ENCODE data around the gene KRT78.
"Not testable (repeated sequence)": the region's sequence is repeated elsewhere in the genome, so short reads cannot be mapped to it uniquely, and the experiment has no call there.

KRT78 gene

DNA sequence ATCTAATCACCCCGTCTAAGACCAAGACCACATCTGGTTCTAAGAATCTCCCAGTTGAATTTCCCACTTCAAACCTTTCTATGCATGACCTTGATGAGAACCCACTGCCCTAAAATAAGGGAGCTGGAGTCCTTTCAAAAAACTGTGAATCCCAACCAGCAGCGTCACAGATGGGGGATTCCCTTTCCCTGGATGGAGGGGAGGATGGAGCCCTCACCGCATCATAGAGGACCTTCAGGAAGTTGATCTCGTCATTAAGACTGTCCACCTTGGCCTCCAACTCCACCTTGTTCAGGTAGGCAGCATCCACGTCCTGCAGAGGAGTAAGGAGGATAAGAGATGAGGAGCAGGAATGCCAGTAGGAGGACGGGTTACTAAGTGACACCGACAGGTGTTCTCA lies 39.6 kb downstream of the KRT78 start:
- DNase-seq = no peak

DNA sequence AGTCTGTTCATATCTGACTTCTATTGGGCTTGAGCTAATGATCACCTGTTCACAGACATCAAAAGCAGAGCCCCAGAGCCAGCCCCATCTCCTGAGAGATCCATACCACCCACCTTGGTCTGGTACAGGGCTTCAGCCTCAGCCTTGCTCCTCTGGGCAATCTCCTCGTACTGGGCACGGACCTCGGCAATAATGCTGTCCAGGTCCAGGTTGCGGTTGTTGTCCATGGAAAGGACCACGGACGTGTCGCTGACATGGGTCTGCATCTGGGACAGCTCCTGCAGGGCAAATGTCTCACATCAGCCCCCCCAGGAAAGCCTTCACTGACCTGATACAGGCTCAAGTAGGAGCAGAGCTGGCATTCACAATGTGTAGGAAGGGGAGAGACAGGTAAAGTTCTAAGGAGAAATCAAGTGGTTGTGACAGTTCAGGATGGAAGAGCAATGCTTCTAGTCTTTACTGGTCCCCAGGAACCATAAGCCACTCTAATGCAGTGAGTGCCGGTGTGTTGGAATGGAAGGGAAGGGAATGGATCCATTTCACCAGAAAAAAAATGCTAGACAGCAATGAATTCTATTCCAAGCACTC lies 40.1 kb downstream of the KRT78 start:
- DNase-seq = no peak

DNA sequence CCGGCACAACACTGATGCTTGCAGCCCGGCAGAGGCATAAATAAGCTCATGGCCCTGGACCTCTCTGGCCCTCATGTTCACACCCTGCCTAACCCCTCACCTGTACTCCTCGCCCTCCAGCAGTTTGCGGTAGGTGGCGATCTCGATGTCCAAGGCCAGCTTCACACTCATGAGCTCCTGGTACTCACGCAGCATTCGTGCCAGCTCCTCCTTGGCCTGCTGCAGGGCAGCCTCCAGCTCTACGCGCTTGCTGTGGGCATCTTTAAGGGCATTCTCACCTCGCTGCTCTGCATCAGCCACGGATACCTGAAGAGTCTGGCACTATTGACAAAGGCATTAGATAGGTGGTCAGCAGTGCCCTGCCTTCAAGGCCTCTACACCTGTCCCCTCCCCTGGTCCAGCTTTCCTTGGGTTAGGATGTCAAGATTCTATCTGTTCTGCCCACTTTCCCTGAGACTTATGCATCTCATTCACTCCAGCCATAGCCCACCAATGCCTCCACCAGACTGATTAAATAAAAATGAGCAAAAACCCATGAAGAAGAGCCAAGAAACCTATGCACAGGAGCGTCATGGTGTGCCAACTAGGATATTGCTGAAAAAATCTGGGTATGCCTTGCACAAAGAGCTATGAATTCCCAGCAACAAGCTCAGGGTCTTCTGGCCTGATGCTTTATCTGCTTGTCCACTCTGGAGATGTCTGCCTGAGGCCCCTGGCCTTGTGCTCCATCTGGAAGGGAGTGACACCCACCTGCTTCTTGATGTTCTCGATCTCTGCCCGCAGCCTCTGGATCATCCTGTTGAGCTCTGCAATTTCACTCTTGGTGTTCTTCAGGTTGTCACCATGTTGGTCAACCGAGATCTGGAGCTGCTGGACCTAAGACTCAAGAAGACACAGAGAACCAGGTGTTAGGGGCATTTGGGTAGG lies 41.0 kb downstream of the KRT78 start:
- DNase-seq = no peak

DNA sequence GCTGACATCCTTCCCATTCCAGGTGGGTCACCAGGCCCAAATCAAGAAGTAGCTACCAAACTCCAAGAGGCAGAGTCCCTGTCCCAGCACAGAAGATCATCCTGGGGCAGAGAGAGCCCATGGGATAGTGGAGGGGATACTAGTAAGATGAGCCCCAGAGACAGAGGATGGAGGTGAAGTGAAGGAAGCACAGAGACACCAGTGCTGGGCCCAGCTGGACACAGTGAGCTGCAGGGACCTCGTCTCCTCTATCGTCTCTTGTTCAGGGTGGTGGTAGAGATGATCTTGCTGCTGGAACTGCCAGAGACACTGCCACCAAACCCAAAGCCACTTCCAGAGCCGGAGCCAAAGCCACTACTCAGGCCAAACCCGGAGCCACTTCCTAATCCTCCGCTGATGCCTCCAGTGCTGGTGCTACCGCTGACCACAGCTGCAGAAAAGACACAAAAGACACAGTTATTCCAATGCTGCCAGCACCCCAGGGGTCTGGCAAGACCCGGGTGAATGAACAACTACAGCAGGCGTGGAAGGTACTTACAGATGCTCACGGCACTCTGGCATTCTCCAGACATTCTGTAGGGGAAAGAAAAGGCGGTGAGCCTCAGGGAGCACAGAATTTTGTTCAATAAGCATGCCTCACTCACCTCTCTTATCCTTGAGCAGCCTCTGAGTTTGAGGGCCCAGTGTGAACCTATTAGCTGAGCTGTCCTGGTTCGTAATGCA lies 41.8 kb downstream of the KRT78 start:
- DNase-seq = no peak

DNA sequence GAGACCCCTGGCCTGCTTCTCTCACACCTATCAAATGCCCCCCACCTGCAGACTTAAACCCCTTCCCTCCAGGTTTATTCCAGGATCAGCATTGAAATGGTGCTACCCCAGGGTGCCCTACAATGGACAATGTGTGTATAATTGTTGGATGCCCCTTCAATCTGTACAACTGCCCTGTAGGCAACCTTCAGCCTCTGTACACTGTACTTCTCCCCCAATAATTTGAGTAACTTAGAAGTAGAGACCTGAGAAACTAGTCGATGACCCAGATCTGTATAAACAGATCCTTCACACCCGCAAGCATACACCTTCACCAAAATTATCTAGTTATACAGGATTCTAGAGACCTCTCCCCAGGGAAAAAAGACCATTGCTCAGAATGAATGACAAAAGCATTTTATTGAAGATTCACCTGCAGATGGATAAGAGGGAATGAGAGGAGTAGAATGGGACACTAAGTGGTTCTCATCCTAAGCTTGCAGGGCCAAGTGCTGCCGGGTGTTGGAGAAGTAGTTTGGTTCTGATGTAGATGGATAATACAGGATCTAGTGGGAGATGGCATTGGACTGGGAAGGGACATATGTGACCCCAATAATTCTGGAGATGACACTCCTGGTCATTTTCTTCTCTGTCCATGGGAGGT lies 42.5 kb downstream of the KRT78 start:
- DNase-seq = no peak

DNA sequence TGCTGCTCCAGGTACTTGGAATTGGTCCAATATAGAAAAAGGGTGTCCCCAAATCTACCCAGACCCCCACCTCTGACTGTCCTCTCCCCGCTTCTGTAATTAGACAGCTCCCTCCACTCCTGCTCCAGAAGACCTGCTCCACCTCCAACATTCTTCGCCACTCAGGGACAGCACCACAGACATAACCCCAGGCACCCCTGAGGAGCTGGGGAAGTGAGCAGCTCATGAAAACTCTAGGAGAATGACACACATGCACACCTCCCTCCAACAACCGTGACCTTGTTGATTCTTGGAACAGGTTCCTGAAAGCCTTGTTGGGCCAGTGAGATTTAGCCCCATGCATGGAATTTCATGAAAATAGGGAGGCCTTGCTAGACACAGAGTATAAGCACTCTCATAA lies 43.1 kb downstream of the KRT78 start:
- DNase-seq = no peak

DNA sequence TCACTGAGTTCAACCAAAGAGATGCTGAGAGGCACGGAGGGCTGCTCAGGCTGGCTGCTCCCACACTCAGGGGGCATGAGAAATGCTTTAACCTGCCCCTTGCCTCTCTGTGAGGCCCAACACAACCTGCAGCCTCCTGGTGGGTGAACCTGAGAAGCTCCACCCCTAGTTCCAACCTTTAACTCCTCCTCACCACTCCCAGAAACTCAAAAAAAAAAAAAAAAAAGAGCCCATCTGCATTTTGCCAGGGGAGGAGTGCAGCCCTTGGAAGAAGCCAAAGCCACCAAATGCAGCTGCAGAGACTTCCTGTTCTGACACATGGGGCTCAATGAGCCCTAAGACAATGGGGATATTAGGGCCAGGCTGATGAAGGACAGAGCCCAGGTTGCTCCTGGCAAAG lies 43.8 kb downstream of the KRT78 start:
- no peak for DNase-seq

DNA sequence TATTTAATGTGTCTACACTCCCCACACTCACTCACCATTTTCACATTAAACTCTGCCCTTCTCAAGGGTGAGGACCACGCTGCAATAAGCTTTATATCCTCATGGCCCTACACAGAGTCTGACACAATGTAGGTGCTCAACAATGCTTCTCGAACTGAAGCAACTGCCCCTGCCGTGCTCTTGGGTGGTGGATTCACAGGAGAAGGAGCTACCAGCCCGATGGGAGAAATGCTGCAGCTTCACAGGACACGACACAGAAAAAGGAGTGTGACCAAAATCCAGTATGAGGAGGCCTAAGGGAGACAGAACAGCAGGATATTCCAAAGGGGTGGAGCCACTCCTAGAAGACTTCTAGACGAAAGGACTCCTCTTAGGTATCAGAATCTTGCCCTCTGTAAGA lies 46.4 kb downstream of the KRT78 start:
- DNase-seq = no peak

DNA sequence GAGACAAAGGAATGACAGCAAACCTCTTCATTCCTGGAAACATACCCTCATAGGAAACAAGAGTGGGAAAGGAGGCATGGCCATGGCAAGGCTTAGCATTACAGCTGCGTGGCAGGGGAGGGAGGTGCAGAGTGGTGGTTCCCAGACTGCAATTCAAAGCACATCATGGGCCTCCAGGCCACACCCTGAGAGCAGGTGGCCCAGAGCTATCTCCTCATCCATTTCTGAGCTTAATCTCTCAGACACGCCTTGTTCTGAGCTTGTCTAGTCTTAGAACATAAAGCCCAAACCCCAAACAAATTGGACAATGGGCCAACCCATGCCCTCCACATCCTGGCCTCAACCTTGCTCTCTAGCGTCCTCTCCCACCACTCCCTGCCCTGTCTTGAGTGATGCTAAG lies 47.0 kb downstream of the KRT78 start:
- DNase-seq = no peak

DNA sequence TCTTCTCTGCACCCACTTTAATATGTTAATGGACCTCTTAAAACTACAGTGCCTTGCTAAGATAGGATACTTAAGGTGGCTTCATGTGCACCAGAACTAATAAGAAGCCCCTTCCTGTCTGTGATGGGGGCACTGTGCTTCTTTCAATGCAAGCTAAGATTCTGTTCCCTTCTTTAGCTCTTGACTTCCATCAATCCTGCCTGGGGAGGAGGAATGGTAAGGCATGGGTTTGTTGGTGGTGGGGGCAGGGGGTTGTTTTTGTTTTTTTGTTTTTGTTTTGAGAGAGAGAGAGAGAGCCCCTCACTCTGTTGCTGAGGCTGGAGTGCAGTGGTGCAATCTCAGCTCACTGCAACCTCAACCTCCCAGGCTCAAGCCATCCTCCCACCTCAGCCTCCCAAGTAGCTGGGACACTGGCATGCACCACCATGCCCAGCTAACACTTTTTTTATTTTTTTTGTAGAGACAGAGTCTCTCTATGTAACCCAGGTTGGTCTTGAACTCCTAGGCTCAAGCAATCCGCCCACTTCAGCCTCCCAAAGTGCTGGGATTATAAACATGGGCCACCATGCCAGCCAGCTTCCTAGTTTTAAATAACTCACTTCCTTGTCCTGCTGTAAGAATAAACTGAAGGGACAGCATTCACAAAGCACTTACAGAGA lies 48.4 kb downstream of the KRT78 start:
- DNase-seq = no peak

DNA sequence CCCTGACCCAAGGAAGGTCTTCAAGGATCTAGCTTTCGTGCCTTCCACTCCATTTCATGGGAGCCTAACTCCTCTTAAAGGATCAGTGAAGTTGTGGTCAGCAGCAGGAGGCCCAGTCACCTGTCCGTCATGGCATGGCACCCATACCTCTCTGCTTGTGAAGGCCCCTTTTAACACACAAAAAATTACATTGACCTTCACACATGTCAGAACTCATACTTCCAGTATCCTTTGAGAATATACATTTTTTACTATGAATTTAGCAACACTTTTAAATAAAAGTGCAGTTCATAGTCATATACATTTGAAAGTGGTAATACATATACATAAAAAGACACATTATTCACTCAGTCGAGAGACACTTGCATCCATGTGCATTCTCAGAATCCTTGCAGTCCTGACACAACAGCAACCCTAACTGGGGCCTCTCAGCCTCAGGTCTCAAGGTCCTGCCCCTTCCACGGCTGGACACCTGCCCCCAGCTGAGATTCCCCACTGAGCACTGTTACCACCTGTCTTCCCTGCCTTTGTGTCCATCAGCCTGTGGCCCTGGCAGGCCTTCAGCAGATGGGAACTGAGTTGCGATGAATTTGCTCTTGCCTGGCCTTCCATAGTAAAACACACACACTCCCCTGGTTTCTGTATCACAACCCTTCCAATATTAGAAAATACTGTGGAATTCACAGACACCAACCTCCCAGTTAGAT lies 49.1 kb downstream of the KRT78 start:
- no peak for DNase-seq

DNA sequence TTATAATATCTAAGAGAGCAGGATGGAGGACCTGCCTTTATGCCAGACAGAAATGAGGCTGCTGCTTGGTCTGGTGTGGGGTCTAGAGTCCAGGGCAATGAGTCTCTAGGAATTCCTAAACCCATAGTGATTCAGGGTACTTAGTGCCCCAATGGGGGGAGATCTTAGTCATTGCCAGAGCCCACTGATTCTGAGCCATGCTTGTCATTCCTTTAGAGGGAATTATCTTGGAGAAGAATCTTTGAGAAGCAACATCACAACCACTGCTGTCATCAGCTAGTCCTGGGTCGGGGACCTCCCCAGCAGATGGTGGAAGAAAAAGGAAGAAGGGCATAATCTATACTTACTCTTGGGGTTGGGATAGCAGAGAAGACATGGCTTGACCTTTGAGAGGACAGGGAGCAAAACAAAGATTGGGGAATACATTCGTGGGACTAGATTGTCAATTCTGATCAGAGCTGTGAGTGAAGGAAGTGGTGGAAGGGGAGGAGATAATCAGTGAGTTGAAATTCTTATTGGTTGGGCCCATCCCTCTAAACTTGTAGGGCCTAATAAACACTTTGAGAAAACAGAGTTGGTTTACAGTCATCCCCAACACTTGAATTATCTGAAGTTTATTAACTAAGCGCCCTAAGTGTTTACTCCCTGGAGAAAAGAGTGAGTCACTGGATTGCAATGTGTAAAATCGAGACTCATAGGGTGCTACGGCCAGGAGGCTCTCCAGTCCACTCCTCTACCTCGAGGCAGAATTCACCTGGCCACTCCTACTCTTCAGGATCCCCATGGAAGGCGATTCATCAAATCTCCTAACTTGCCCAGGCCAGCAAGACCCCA lies 49.9 kb downstream of the KRT78 start:
- no peak for DNase-seq

DNA sequence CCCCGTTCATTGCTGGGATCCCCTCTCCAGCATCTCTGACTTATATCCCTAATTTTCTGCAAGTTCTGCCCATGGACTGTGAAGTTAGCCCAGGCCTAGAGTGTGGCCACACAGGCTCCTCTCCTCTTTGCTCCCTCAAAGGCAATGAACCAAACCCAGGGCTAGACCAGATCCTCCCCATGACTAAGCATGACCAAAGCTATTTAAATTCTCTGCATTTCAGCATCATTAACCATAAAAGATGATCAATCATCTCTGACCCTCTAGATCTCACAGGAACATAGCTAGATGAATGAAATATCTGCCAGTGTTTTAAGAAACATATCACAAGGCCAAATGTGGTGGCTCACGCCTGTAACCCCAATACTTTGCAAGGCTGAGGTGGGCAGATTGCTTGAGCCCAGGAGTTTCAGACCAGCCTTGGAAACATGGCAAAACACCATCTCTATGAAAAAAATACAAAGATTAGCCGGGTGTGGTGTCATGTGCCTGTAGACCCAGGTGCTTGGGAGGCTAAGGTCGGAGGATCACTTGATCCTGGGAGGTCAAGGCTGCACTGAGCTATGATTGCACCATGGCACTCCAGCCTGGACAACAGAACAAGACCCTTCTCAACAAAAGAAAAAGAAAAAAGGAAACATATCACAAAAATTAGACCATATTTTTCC lies 50.7 kb downstream of the KRT78 start:
- DNase-seq = no peak

DNA sequence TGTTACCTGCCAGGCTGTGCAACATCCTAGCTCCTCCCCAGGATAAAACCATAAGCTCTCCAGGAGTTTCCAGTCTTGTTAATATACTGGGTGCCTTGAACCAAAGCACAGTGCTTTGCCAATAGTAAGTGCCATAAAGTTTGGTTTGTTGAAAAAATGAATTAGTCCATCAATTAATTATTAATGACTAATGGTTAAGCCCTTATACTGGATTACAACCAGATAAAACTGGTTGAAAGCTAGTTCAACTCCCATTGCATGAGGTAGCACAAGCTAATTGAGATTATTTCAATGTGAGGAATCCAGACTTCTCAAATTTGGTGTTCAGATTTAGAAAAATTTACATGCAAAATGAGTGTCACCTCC lies 51.3 kb downstream of the KRT78 start:
- no peak for DNase-seq

DNA sequence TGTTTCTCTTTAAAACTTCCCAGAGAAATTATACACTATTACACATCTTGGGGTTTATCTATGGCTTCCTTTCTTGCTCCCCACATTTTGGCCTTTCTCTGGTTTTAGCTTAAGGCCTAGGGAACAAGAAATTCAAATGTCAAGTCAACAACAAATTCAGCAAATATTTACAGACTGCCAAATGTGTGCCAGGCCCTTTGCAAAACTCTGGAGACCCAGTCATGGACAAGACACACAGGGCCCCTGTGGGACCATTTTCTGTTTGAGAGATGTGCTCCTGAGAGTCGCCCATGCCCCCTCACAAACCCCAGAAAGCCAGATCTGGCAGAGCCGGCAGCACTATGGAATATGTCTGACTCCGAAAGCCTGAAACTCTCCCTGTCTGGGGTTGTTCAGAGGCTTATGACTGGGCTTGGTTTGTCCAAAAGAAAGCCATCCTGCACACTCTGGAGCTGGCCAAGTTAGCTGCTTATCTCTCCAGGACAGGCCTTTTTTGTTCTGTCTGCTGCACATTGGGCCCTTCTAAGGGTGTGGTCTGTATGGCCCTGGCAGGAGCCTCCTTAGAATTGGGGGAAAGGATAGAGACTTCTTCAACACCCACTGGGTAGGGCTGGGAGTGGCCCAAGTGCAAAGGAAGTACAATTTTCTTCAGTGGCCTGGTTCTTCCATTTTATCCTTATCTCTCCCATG lies 51.8 kb downstream of the KRT78 start:
- no peak for DNase-seq

DNA sequence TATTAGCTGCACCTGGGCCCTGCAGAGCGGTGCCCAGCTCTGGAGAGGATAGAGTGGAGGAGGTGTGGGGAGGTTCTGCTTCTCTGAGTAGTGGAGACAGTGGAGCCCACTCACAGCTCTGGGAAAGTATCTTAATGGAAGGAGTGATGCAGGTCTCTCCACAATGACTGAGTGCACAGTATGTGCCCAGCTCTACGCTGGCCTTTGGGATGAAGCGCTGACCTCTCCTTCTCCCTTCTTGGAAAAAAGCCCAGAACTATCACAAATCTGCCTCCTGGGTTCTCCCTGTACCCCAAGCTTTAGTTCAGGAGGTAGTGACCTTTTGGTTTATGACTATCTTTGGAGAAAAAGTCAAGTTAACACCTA lies 52.4 kb downstream of the KRT78 start:
- DNase-seq = no peak

DNA sequence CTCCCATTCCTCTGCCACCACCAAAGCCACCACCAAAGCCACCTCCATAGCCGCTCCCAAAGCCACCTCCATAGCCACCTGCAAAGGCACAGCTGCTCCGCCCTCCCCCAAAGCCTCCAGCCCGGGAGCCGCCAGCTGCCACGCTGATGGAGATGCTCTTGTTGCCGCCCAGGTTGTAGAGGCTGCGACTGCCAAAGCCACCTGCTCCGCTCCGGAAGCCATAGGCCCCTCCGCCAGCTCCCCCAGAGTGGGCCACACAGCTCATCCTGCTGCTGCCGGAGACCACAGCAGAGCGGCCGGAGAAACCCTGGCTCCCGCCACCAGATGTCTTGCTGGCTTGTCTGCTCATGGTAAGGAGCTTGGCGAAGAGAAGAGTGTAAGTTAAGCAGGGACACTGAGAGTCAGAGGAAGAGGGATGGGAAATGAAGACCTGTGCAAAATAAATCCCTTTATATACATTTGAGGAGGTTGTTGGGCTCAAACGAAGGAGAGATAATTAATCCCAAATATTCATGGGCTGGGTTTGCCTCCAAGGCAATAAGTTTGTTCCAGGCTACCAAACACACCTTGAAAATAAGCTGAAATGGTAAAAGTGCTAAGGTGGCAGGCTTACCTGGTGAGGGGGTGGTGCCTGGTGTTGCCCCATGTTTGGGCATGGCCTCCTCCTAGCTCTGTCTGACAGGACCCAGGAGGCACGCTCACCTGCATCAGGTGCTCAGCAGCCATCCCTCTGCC lies 52.9 kb downstream of the KRT78 start, which contains the start of gene KRT3:
Gene KRT3 (minus strand): TSS at position 424 of the 735 bp plus-strand sequence. CDS start 75 bp downstream, at position 349.
- no peak for DNase-seq

DNA sequence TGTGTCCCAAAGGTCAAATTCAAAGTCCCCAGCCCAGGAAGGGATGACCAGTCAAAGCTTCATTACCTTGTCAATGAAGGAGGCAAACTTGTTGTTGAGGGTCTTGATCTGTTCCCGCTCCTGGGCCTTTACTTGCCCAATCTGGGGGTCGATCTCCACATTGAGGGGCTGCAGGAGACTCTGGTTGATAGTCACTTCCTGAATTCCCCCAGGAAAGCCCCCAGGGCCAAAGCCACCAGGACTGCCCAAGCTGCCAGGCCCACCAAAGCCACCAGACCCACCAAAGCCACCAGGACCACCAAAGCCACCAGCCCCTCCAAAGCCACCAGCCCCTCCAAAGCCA lies 53.5 kb downstream of the KRT78 start:
- DNase-seq = not testable (repeated sequence)
